Activated CD8-positive, alpha-beta memory T cell treated with anti-CD3 and anti-CD28 coated beads, Interleukin-2, amount 50 U/mL, for 1 hour (primary cell): ENCODE data around the gene GGCT.
"Not testable (repeated sequence)": the region's sequence is repeated elsewhere in the genome, so short reads cannot be mapped to it uniquely, and the experiment has no call there.

ENCODE experiments used
- DNase-seq: peaks from one replicate; pipeline ENCODE4 v3.0.0-alpha.2; 2020; ENCODE audit errors: extremely low read depth

Gene GGCT

GRCh38 chr7:30515761-30516160 lies 11.1 kb upstream of the GGCT start:
- DNase-seq = no peak

GRCh38 chr7:30514776-30515175 lies 10.1 kb upstream of the GGCT start:
- DNase-seq = no peak

- no peak for DNase-seq
Measured at GRCh38 chr7:30514177-30514576, 9.5 kb upstream of the GGCT start.

GRCh38 chr7:30513762-30514161 lies 9.1 kb upstream of the GGCT start:
- DNase-seq = no peak

- DNase-seq = no peak
Measured at GRCh38 chr7:30511973-30512662, 7.5 kb upstream of the GGCT start.

GRCh38 chr7:30511494-30511893 lies 6.9 kb upstream of the GGCT start:
- no peak for DNase-seq

GRCh38 chr7:30510124-30511075 lies 5.8 kb upstream of the GGCT start:
- no peak for DNase-seq

GRCh38 chr7:30509171-30509857 lies 4.7 kb upstream of the GGCT start:
- not testable (repeated sequence) for DNase-seq

- DNase-seq = not testable (repeated sequence)
Measured at GRCh38 chr7:30507346-30507900, 2.8 kb upstream of the GGCT start.

- DNase-seq = no peak
Measured at GRCh38 chr7:30505174-30505697, 607 bp upstream of the GGCT start.

- DNase-seq = no peak
Measured at GRCh38 chr7:30503274-30504212, 1.1 kb downstream of the GGCT start.

- DNase-seq = no peak
Measured at GRCh38 chr7:30502470-30503251, 2.0 kb downstream of the GGCT start.

- DNase-seq = no peak
Measured at GRCh38 chr7:30501264-30501663, 3.4 kb downstream of the GGCT start.

- no peak for DNase-seq
Measured at GRCh38 chr7:30493228-30493627, 11.4 kb downstream of the GGCT start.

GRCh38 chr7:30491417-30491816 lies 13.2 kb downstream of the GGCT start:
- no peak for DNase-seq

- no peak for DNase-seq
Measured at GRCh38 chr7:30487371-30487770, 17.3 kb downstream of the GGCT start.

GRCh38 chr7:30485667-30486066 lies 19.0 kb downstream of the GGCT start:
- no peak for DNase-seq

- not testable (repeated sequence) for DNase-seq
Measured at GRCh38 chr7:30481416-30481815, 23.2 kb downstream of the GGCT start.

GRCh38 chr7:30479202-30480120 lies 25.2 kb downstream of the GGCT start:
- DNase-seq = no peak
